ENCODE results near the gene PDXK.

The PDXK gene

DNA sequence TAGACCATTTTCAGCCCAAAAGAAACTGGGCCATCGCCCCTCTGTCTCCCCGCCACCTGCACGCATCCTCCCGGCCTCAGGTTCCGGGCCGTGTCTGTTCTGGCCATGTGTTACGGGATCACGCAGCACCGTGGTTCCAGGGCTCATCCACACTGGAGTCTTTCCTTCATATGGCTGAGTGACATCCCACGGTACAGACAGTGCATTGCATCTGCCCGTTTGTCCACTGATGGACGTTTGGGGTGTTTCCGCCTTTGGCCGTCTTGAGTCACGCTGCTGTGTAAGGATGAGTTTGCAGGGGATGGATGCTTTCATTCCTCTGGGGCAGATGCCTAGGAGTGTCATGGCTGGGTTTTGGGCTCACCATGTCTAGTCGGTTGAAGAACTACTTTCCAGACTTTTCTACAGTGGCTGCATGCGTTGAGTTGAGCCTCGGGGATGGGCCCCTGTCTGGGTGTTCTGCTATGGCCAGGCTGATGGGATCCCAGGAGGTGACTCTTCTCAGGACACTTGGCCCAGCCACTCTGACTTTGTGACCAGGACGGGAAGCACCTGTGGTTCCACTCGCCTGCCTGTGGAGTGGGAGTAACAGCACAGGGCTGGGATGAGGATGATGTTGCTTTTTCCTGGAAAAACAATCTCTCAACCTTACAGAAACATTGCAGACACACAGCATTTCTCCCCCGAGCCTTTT is 87.2 kb downstream of the PDXK start:
- DNase-seq (ENCODE audit: low read depth), result no peak

DNA sequence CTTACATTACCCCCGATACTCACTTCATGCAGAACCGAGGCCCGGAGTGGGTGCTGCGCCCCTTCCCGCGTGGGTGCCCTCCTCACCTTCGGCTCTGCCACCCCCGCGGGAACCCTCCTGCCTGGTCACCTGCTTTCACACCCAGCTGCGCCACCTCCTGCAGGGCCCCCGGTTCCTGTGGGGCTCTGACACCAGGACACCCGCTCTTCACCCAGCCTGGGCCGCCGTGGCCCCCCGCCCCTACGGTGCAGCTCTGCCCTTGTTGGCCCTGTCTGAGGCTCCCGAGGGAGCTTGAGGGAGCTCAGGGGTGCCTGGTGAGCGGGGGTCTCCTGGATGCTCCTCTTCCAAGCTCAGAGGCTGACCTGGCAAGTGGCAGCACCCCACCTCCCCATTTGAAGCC is 89.4 kb downstream of the PDXK start:
- no peak for DNase-seq (ENCODE audit: low read depth)

- no peak for DNase-seq (ENCODE audit: low read depth)
These were observed 89.9 kb downstream of the PDXK start for GRCh38 chr21:43808832-43809251.

- no peak for DNase-seq (ENCODE audit: low read depth)
These were observed 90.4 kb downstream of the PDXK start for GRCh38 chr21:43809346-43809799.

DNA sequence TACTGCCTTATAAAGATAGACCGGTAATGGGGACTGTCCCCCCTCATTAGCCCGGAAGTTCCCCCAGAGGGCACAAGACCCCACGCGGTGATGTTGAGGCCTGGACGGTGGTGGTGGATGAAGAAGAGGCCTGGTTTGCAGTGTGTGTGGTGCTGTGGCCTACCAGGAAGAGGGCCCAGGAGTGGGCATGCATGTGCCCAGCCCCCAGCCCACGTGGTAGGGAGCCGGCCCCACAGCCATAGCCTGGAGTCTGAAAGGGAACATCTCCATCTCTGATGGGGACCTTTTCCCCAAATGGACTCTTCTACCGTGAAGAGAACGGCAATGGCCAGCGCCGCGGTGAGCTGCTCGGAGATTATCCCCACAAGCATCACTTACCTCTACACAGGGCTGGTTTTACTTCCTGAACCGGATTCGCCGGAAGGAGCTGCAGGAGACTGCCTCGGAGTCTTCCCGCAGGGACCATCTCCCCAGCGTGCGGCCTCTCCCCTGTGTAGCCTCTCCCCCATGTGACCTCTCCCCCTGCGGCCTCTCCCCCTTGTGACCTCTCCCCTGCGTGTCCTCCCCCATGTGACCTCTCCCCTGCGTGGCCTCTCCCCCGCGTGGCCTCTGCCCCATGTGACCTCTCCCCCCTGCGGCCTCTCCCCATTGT is 91.0 kb downstream of the PDXK start:
- no peak for DNase-seq (ENCODE audit: low read depth)

GRCh38 chr21:43810505-43811261 is 91.8 kb downstream of the PDXK start:
- peak; percentile 51 for DNase-seq (ENCODE audit: low read depth)

GRCh38 chr21:43811262-43812105 is 92.6 kb downstream of the PDXK start:
- DNase-seq (ENCODE audit: low read depth), result no peak
